PFSK-1 (cell line): ENCODE data around the gene COX8A.
A peak's percentile ranks its signal among the peaks of the same experiment; 100 is the strongest.

Source experiments
- FOXP2 ChIP-seq: optimal IDR thresholded peaks from 2 replicates; pipeline ENCODE3; 2011; ENCODE audit warnings: borderline replicate concordance, control low read depth, inconsistent platforms; ENCODE audit not compliant: insufficient read depth; ENCODE audit errors: extremely low read length, extremely low read depth
- POLR2AphosphoS5 ChIP-seq: IDR thresholded peaks from 2 replicates; pipeline ENCODE4 v1.6.1; 2012; ENCODE audit warnings: low read depth, mild to moderate bottlenecking, control low read depth, low read length, moderate library complexity
- REST ChIP-seq, 2 experiments: IDR thresholded peaks; 2 replicates each; pipeline versions ENCODE4 v1.6.1 to v1.8.0; 2011 to 2012; ENCODE audit warnings: low read depth in 2 of 2, low read length in 2 of 2, control low read depth in 1 of 2, inconsistent platforms in 1 of 2, mild to moderate bottlenecking in 1 of 2, moderate library complexity in 1 of 2; ENCODE audit not compliant: insufficient read depth in 1 of 2
- SIN3A ChIP-seq: IDR thresholded peaks from 2 replicates; pipeline ENCODE4 v1.6.1; 2012; ENCODE audit warnings: mild to moderate bottlenecking, low read length, moderate library complexity, borderline replicate concordance; ENCODE audit not compliant: insufficient read depth
- TAF1 ChIP-seq: IDR thresholded peaks from 2 replicates; pipeline ENCODE4 v1.6.1; 2012; ENCODE audit warnings: low read length, control low read depth, borderline replicate concordance; ENCODE audit not compliant: insufficient read depth

GRCh38 chr11:63938479-63939396 lies 35.7 kb upstream of the COX8A start, which contains the start of gene NAA40:
- TF ChIP-seq POLR2AphosphoS5 (peak; percentile 49; the same call in 1 of the 2 replicates), SIN3A (peak; percentile 94; the same call in 1 of the 2 replicates), REST (IDR thresholded peaks at IDR 0.05; ENCODE audit: insufficient read depth in 1 of 2, low read depth in 2 of 2, low read length in 2 of 2) (no peak), TAF1 (no peak), FOXP2 (peak; percentile 76)
